ENCODE results near the gene GRXCR2. TPM values are rescaled to one million over a fixed set of nuclear protein-coding genes. Genes with fewer than 3 reads are reported as not detected.

GRXCR2 gene
- total and polyA plus RNA-seq, 2 of the 13 experiments (the other 11 are each of a cell fraction or from before 2014, with no cell fraction given) = not detected

- TF ChIP-seq NFAT5 (CRISPR knock-in tag; IDR thresholded peaks at IDR 0.05) (0 out of 2 replicates have a peak, but pooled peaks have one; percentile 4), ZNF766 (CRISPR knock-in tag; IDR thresholded peaks at IDR 0.05; ENCODE audit: borderline replicate concordance) (0 out of 2 replicates have a peak, but pooled peaks have one; percentile 13), GTF2F1 (IDR thresholded peaks at IDR 0.05; ENCODE audit: low read length) (no peak), KIAA2018 (CRISPR knock-in tag; IDR thresholded peaks at IDR 0.05; ENCODE audit: borderline replicate concordance) (no peak), ZZZ3 (CRISPR knock-in tag; IDR thresholded peaks at IDR 0.05; ENCODE audit: borderline replicate concordance) (0 out of 2 replicates have a peak, but pooled peaks have one; percentile 9), ZNF781 (CRISPR knock-in tag; IDR thresholded peaks at IDR 0.05; ENCODE audit: borderline replicate concordance, not compliant biosample characterization) (peak; percentile 6), ZNF234 (CRISPR knock-in tag; conservative IDR thresholded peaks at IDR 0.05) (no peak), ZNF335 (CRISPR knock-in tag; IDR thresholded peaks at IDR 0.05) (no peak)
Measured at GRCh38 chr5:145835848-145836239, 37.0 kb downstream of the GRXCR2 start (continued).
